Loucy (cell line): Measurements from ENCODE around the gene PASK.

Experiments
- EZH2phosphoT487 ChIP-seq: fragments of 200-600 bp; IDR thresholded peaks from 2 replicates; pipeline ENCODE4 v1.6.1; 2018; ENCODE audit warnings: antibody characterized with exemption, mild to moderate bottlenecking, moderate library complexity, borderline replicate concordance
- TF ChIP-seq, protein P1 (sequence below): fragments of 200-600 bp; sonication (generic); conservative IDR thresholded peaks from 2 replicates; pipeline ENCODE4 v1.5.1; 2014; ENCODE audit warnings: mild to moderate bottlenecking, antibody characterized with exemption, low read length

DNA sequence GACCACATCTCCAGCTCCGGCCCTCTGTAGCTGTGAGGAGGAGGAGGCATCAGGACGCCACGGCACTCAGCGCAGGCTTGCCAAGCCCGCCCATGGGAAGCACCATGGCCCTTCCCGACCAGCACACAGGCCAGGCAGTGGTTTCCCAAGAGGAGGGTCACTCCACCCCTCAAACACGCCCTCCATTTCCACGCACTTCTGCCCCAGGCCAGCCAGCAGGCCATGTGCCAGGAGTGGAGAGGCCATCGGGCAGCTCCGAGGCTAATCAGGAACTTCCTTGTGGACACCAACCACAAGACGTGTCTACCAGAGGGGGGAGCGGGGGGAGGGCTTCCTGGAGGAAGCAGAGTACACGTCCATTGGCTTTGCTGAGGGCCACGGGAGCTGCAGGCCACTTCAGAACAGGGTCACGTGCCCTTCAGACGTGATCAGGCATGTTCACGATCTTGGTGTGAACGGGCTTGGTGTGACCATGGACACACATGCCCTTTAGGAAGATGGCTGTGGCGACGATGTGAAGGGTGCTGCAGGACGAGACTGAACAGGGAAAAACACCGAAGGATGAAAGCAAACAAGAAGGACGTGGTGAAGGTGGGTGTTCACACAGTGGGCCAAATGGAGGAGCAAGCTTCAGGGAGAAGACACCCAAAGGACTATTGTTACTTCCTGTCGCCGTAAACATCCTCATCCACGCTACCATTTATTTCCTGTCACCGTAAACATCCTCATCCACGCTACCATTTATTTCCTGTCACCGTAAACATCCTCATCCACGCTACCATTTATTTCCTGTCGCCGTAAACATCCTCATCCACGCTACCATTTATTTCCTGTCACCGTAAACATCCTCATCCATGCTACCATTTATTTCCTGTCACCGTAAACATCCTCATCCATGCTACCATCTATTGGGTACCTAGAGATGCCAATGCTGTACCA, 40.7 kb downstream of the PASK start:
- TF ChIP-seq, protein P1, sequence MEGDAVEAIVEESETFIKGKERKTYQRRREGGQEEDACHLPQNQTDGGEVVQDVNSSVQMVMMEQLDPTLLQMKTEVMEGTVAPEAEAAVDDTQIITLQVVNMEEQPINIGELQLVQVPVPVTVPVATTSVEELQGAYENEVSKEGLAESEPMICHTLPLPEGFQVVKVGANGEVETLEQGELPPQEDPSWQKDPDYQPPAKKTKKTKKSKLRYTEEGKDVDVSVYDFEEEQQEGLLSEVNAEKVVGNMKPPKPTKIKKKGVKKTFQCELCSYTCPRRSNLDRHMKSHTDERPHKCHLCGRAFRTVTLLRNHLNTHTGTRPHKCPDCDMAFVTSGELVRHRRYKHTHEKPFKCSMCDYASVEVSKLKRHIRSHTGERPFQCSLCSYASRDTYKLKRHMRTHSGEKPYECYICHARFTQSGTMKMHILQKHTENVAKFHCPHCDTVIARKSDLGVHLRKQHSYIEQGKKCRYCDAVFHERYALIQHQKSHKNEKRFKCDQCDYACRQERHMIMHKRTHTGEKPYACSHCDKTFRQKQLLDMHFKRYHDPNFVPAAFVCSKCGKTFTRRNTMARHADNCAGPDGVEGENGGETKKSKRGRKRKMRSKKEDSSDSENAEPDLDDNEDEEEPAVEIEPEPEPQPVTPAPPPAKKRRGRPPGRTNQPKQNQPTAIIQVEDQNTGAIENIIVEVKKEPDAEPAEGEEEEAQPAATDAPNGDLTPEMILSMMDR = no peak
- TF ChIP-seq EZH2phosphoT487 = no peak
